HG03432 (cell line): ENCODE results near the gene IL22RA2.
"Not testable (repeated sequence)": the region's sequence is repeated elsewhere in the genome, so short reads cannot be mapped to it uniquely, and the experiment has no call there.

Experiments used
- ATAC-seq: cut with Tn5 transposase; IDR thresholded peaks from one replicate; pipeline ENCODE4 v1.9.1; 2021; ENCODE audit warnings: mild to moderate bottlenecking, moderate library complexity; ENCODE audit not compliant: unreplicated experiment

Gene IL22RA2

DNA sequence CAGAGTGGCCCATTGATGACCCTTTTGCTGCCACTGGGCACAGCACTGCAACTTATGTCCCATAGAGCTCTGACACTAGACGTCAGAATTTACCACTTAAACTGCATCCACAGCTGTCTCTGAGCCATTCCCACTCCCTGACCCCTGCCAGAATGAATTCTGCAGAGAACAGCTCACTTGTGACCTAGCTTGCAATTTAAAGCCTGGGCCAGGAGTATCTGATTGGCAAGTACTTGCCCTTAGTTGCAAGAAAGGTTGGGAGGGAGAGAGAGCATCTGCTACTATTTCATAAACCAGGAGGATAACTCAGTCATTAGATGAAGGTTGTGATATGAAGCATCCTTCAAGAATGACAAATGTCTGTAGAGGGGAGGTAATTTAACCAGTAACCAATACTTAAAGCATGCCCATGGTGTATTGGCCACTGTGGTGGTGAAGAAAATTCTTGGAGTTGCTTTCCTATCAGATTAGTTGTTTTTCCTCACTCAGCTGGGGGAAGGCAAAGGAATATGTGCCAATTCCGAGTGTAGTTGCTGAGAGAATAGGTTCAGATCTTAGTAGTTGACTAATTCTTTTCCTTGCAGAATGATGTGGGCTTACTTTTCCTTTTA, 46.5 kb downstream of the IL22RA2 start:
- ATAC-seq = no peak

DNA sequence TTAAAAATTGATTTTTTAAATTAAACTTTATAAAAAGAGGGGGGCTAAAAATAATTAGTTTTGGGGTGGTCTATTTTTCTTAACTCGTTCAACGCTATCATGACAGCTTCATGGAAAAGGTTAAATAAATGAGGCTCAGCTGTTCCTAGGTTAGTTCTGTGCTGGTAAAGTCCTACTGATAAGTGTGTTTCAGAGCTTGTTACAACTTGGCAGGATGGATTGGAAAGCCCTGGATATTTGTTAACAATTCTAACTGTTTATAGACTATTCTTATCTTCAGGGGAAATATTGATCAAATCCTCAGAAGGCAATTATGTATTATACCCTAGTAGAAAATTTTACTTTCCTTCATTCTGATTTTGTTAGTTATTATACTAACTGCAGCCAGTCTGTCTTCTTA, 50.4 kb downstream of the IL22RA2 start:
- ATAC-seq = no peak

DNA sequence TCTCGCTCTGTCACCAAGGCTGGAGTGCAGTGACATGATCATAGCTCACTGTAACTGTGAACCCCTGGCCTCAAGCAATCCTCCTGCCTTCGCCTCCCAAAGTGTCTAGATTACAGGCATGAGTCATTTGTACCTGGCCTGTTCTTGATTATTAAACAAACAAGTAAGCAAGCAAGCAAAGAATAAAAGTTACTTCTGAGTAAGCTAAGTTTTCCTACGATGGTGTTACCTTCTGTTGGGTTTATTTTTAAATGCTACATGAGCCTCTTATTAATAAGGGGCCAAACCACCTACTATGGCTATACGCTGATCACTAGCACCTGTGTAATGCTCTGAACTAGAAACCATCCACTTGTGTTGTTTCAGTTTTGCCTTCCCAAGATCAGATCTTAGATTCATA, 50.8 kb downstream of the IL22RA2 start:
- ATAC-seq = peak; percentile 57

DNA sequence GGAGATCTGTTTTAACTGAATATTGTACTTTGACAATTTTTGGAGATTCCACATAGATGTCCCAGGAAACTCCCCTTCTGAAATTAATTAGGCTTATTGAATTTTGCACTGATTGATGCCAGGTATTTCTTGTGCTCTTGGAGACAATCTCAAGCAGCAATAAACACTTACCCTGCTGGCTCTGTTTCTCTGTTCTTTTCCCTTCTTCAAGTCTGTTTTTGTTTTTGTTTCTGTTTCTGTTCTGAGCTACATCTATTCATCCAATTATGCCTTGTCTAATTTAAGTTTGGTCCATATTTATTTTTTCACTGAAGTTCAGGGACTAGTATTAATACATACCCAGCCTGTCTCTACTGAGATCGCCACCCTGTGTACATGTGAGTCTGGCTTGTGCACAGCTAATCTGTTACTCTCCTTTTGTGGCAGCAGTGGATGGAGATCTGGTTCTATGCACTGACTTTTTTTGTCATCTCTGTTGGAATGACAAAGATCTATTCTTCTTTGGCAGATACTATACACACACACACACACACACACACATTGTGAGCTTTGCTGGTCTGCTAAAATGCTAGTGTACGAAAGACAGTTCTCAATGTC, 51.9 kb downstream of the IL22RA2 start:
- peak; percentile 61 for ATAC-seq

DNA sequence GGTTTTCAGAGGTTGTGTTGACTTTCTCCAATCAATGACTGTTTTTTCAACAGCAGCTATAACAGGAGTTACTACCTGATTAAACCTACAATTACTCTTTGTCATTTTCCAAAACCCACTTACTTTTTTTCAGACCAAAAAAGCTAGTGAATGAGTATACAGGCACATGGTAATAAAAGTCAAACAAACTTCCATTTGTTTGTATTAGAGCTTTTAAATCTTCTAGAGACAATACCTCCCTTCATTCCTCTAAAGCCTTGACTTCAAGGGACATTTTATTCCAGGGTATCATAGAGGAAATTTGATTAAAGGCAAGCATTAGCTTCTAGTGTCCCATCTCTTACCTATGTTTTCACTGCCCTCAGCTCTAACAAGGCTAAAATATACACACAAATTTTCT, 52.7 kb downstream of the IL22RA2 start:
- no peak for ATAC-seq

DNA sequence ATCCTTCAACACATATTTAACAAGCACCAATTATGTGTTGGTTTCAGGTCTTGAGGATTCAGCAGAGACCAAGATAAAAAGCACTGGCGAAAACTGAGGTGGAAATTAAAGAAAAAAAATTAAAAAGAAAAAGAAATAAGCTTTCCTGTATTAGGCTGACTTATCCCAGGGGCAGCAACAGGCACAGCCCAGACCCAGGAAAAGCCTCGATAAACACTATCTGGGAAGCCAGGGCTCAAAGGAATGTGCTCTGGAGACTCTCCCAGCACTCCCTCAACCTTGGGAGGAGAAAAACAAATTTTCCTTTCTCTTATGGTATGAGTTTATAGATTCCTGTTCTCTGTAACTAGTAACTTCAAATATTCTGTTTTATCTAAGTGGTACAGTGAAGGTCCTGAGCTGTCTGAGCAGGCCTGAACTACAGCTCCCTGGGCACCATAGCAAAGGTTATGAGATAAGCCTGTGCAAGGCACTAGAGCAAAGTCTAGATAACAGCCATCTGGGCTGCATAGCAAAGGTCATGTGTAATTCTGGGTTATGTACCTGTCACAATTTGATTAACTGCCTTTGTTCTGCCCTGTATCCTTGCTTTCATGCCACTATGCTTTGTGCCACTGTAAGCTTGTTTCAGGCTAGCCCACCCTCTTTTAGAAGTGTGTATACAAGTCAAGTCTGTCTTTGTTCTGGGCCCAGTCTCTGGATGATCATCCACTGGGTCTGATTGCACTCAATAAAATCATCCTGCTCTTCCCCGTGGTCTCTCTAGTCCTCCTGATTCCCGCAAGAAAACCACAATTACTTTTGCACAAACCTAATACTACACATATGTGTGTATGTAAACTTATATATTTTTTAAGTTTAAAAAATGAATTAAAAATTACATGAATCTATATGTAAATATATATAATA, 54.0 kb downstream of the IL22RA2 start:
- ATAC-seq = no peak

DNA sequence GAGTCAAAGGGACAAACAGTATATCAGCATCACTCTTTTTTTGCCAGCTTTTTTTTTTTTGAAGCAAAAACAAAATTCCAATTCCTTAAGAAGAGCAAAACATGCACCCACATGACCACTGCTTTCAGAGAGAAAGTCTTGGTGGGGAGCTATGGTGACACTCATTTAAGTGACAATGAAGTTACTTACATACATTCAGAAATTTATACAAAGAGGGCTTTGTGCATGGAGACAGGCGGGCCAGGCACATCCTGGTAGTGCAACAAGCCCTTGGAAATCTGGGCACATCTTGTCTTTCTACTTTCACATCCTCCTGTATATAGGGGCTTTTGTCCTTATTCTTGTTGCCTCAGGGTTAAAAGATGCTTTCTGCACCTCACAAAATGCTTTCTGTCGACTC, 55.9 kb downstream of the IL22RA2 start:
- ATAC-seq = no peak

DNA sequence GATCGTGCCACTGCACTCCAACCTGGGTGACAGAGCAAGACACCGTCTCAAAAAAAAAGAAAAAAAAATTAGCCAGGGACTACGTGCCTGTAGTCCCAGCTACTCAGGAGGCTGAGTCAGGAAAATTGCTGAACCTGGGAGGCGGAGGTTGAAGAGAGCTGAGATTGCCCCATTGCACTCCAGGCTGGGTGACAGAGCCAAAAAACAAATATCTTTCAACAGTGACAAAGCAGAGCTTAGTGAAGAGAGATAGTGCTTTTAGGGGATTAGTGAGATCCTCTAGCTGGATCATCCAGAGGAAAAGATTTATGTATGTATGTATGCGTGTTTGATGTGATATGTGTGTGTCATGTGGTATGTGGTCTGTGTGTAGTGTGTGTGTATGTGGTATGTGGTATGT, 56.6 kb downstream of the IL22RA2 start:
- no peak for ATAC-seq

DNA sequence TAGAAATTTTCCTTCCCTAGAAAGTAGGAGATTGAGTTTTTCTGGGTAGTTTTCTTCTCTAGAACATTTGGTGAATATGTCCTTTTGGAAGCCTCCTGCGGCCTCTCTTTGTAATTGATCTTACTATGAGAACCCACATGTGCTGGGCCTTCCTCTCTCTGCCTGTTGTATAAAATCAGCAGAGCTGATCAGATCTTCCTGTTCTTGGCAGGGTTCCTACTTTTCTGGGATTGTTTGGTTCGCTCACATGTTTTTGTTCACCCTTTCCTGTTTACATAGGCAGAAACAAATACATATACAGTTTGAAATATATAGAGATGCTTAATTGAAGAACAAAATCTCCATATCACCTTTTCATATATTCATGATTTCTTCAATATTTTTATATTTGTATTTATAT, 57.8 kb downstream of the IL22RA2 start:
- no peak for ATAC-seq

DNA sequence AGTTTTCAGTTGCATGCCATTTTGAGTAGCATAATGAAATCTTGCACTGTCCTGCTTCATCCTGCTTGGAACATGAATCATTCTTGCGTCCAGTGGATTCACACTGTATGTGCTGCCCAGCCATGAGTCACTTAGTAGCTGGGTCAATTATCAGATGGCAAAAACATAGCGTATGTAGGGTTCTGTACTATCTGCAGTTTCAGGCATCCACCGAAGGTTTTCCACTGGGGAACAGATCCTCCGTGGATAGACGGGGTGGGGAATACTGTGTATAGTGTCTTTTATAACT, 61.4 kb downstream of the IL22RA2 start:
- no peak for ATAC-seq

DNA sequence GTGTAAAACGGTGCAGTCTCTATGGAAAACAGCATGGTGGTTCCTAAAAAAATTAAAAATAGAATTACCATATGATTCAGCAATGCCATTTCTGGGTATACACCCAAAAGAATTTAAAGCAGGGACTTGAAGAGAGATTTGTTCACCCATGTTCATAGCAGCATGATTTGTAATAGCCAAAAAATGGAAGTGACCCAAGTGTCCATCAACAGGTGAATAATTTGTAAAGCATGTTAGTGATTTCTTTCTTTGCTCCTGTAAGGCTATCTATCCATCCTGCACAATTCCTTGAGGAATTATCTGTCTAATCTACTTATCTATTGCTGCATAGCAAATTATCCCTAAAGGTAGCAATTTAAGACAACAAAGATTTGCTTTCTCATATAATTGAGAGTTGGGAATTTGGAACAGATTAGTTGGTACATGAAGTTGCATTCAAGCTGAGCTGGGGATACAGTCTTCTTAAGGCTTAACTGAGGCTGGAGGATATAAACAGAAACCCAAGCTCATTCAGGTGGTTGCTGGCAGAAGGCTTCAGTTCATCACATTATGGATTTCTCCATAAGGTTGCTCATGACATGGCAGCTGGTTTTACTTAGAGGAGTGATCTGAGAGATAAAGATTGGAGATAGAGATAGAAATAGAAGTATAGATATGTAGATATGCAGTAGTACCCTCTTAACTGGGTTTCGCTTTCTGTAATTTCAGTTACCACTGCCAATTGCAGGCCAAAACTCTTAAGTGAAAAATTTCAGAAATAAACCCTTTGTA, 62.0 kb downstream of the IL22RA2 start:
- no peak for ATAC-seq

DNA sequence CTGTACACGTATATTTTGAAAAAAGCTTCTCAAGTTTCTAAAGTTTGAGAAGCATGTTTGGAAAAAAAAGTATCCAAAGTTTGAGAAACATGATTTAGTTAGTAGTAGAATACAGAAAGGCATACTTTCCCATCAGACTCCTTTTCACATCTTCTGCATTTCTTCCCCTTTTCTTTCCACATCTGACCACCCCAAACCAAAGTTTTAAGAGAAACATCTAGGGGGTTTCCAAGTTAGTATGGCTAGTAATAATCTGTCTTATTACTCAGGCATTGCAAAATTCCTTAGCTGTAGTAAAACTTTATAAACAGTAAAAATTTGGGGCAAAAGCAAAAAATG, 65.7 kb downstream of the IL22RA2 start:
- ATAC-seq = no peak

DNA sequence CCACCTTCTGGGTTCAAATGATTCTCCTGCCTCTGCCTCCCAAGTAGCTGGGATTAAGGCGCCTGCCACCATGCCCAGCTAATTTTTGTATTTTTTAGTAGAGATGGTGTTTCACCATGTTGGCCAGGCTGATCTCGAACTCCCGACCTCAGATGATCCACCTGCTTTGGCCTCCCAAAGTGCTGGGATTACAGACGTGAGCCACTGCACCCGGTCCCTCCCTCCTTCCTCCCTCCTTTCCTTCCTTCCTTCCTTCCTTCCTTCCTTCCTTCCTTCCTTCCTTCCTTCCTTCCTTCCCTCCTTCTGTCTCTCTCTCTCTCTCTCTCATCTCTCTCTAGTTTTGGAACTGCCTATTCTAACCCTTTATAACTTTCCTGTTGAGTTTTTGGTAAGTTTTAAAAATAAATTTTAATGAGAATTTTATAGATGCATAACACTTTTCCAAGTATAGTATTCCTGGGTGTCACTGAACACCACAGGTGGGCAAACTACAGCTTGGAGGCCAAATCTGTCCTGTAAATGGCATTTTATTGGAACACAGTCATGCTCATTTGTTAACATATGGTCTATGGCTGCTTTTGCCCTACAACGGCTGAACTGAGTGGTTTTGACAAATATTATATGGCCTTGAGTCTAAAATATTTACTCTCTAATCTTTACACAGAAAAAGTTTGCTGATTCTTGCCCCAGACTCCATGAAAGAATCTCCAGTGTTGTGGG, 66.2 kb downstream of the IL22RA2 start:
- ATAC-seq = not testable (repeated sequence)

DNA sequence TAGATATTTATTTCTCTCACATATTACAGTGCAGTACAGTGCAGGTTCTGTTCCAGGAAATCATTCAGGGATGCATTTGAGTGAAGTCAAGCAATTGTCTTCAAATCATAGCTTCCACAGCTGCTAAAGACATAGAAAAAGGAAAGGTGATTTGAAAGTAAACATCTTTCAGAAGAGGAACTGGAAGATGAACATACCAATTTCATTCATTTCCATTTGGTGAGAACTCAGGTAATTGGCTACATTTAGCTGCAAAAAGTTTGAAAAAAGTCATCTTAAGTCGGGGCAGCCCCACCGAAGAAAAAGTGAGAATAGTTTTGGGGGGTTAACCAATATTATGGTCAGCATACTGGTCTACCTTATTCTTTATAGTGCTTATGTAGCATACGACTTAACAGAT, 67.3 kb downstream of the IL22RA2 start:
- no peak for ATAC-seq

DNA sequence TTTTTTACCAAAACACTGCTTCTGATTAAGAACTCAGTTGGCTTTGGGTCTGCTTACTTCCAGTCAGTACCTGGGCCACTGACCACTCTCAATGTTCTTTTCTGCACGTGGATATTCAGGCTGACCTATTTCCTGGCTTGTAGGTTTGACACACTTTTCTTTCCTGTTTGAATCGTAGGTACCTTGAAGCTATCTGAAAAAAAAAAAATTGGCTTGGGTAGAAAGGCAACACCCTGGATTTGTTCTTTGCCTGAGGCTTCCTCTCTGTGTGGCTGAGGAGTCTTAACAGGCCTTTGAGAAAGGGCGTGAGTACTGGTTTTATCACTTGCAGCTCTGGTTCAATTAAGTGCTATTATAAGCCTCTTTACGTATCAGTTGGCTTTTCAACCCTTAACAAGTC, 68.1 kb downstream of the IL22RA2 start:
- ATAC-seq = no peak

DNA sequence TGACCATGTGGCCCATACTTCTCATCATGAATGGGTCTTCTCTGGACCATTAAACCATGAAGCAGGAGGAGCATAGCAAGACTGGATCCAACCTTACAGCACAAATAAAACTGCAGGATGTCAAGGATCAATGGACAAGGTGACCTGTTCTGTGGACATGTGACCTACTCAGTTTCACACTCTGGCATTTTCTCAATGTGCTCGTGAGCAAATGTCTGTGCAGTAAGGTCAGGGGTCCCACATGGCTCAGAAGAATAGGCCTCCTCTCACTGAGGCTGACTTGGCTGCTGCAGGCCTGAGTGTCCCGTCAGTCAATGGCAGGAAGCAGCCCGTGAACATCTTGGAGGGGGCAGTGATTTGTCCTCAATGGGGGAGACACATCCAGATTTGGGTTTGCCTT, 68.5 kb downstream of the IL22RA2 start:
- ATAC-seq = no peak

DNA sequence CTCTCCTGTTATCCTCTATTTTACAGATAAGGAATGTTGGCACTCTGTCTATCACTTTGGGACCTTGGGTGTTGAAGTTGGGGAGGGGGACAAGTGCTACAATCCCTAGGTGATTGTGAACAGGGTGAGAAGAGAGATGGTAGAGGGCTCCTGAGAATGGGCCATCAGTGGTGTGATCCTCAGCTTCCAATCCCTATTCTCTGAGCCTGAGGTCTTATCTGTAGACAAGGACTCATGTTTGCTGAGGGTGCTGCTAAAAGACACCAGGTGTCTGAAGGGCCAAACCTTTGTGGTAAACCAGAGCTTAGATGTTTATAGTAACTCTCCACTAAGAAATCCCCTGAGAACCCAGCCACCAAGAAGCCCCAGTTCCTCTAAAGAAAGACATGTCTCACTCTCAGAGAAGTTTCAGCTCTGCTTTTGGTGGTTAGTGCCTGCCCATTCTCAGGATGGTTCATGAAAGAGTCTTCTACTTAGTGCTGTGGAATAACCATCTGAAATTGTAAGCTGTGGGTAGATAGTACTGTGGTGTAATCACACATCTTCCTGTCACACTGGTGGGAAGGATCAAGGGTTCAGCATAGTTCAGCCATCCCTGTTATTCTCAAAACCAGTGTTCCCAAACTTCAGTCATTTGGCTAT, 70.5 kb downstream of the IL22RA2 start:
- peak; percentile 87 for ATAC-seq

DNA sequence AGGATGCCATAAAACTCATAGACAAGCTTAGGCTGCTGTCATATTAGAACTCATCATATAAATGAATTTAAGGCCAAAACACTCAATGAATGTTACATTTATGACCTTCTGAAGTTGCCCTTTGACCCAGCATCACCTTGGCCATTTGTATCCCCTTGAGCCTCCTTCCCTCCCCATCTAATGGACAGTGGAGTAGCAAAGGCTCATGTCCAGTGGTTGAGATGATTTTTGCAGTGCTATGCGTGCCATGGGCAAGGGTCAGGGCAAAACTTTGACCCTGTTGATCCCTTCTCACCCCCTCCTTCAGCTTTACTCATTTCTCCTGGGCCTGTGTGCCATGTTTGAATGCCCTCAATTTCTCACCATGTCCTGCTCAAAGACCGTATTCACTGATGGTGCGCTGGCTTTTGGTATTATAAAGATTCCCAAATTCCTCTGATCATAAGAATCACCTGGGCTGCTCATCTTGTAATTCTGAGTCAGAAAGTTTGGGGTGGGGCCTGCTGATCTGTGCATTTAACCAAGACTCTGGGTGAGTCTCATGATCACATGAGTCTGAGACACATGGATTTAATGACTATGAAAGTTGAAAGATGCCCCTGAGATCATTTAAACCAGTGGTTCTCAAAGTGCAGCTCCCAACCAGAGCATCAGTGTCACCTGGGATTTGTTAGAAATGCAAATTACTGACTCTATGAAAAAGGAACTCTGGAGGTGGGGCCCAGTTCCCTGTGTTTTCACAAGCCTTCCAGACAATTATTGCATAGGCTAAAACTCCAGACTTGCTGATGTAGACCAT, 71.2 kb downstream of the IL22RA2 start:
- ATAC-seq = peak; percentile 29

DNA sequence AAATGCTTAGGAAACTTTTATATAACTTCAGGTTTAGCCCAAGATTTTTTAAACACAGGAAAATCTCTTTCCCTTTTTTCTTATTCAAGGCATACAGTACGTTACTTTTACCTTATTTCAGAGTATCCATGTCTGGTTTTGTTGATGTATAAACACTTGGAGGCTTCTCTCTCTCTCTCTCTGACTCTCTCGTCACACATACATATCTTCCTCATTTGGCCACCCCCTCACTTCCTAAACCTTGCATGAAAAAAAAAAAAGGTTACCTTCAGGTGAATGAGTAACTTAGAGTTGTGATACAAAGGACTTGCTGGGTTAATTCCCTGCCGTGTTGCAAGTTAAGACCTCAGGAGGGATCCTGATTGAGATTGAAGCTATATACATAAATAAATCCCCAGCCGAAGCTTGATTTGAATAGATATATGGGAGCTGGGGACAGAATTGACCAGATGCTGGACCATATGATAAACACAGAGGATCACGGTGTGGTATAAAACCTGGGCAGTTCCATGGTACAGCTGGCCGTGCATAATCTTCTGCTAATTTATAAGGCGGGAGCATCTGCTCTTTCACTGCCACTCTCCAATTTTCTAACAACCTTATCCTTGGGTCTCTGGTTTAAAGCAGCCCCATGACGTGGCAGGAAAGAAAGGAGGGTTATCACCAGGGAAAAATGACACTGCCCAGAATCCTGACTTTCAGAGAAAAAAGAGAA, 73.6 kb downstream of the IL22RA2 start:
- ATAC-seq = no peak
